BE2C (cell line): ENCODE data around the gene ZBTB7A.

Source experiments
- DNase-seq: peaks from one replicate; pipeline ENCODE4 v3.0.0-alpha.2; 2020
- H3K27me3 ChIP-seq: fragments of 250-450 bp; sonication (Bioruptor Pico); 2 replicates; pipeline ENCODE4 v1.5.1; 2020; ENCODE audit warnings: mild to moderate bottlenecking
- H3K36me3 ChIP-seq: fragments of 250-450 bp; sonication (Bioruptor Pico); 2 replicates; pipeline ENCODE4 v1.5.1; 2020; ENCODE audit warnings: mild to moderate bottlenecking
- H3K4me1 ChIP-seq: fragments of 250-450 bp; sonication (Bioruptor Pico); 2 replicates; pipeline ENCODE4 v1.5.1; 2020
- H3K4me3 ChIP-seq: 2 replicates; pipeline ENCODE4 v1.5.1; 2011; ENCODE audit warnings: low read depth, low read length
- H3K9me3 ChIP-seq: fragments of 250-450 bp; sonication (Bioruptor Pico); 2 replicates; pipeline ENCODE4 v1.5.1; 2020
- TF ChIP-seq, protein P1 (sequence below): IDR thresholded peaks from 2 replicates; pipeline ENCODE4 v1.5.1; 2012; ENCODE audit warnings: mild to moderate bottlenecking, low read depth, low read length

The ZBTB7A gene

DNA sequence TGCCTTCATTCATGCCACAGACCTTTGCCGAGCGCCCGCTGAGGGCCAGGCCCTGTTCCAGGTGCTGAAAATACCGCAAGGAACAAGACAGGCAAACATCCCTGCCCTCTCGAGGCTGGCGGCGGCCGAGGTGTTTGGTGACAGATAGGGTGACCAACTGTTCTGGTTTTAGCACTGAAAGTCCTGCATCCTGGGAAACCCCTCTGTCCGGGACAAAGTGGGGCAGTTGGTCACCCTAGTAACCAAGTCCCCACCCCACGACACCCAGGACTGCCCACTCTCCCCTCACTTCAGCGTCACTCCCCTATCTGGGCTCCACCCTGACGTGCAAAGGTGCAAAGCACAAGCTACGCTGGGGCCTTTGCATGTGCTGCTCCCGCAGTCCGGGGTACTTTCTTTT is 17.3 kb downstream of the ZBTB7A start:
- TF ChIP-seq, protein P1, sequence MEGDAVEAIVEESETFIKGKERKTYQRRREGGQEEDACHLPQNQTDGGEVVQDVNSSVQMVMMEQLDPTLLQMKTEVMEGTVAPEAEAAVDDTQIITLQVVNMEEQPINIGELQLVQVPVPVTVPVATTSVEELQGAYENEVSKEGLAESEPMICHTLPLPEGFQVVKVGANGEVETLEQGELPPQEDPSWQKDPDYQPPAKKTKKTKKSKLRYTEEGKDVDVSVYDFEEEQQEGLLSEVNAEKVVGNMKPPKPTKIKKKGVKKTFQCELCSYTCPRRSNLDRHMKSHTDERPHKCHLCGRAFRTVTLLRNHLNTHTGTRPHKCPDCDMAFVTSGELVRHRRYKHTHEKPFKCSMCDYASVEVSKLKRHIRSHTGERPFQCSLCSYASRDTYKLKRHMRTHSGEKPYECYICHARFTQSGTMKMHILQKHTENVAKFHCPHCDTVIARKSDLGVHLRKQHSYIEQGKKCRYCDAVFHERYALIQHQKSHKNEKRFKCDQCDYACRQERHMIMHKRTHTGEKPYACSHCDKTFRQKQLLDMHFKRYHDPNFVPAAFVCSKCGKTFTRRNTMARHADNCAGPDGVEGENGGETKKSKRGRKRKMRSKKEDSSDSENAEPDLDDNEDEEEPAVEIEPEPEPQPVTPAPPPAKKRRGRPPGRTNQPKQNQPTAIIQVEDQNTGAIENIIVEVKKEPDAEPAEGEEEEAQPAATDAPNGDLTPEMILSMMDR = no peak
- Histone ChIP-seq H3K27me3 (no peaks in the 10 kb centered on the region), H3K4me1 (no peaks in the 10 kb centered on the region), H3K9me3 (no peaks in the 10 kb centered on the region), H3K36me3 (peaks cover 50% of the 10 kb centered on the region), H3K4me3 (no peak overlapping the region)
- no peak for DNase-seq

DNA sequence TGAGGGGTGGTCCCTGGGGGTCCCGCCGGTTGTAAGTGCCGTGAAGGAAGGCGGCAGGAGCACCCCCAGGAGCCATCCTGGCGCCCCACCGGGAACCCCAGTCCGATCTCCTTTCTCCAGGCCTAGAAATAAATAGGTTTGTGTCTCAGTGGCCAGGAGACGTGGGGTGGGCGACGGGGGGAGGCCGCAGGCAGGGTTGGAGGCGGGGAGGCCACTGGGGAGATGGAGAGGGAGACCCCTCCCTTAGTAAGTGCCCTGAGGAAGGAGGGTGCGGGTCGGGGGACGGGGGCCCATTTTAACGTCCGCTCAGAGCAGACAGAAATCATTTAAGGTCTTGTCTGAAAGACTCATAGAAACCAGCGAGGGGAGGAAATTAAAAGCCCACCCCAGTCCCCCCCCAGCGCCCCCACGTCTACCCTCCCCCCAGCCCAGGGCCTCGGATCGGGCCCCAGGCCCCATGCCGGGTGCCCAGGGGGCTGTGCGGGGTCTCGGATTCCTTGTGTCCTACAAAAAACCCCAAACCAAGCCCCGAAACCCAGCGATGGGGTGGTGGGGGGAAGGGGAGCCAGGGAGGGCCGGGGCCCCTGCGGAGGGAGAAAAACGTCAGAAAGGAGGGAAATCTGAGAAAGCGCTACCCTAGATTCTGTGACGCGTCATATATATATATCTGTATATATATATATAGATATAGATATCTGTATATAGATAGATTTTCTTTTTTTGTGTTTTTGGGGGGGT is 19.6 kb downstream of the ZBTB7A start:
- H3K36me3 ChIP-seq = peaks cover 32% of the 10 kb centered on the region
- H3K4me1 ChIP-seq = no peaks in the 10 kb centered on the region
- no peak for DNase-seq
- no peaks in the 10 kb centered on the region for H3K27me3 ChIP-seq
- TF ChIP-seq, protein P1 = no peak
- no peaks in the 10 kb centered on the region for H3K9me3 ChIP-seq
- H3K4me3 ChIP-seq = no peak overlapping the region

DNA sequence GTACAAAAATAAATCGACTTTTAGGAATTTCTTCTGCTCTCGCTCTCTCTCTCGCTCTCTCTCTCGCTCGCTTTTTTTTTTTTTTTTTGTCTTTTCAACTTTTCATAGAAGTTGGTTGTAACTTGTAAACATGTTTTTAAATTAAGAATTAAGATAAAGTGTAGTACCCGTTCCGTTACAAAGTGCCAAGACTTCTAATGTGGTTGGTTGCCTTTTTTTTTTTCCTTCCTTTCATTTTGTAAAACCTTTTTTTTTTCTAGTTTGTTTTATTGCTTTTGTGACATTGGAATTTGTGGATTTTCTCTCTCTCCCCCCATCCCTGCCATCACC is 20.4 kb downstream of the ZBTB7A start:
- Histone ChIP-seq H3K9me3 (no peaks in the 10 kb centered on the region), H3K36me3 (peaks cover 31% of the 10 kb centered on the region), H3K27me3 (no peaks in the 10 kb centered on the region), H3K4me1 (no peaks in the 10 kb centered on the region), H3K4me3 (no peak overlapping the region)
- TF ChIP-seq, protein P1 = no peak
- DNase-seq = no peak

DNA sequence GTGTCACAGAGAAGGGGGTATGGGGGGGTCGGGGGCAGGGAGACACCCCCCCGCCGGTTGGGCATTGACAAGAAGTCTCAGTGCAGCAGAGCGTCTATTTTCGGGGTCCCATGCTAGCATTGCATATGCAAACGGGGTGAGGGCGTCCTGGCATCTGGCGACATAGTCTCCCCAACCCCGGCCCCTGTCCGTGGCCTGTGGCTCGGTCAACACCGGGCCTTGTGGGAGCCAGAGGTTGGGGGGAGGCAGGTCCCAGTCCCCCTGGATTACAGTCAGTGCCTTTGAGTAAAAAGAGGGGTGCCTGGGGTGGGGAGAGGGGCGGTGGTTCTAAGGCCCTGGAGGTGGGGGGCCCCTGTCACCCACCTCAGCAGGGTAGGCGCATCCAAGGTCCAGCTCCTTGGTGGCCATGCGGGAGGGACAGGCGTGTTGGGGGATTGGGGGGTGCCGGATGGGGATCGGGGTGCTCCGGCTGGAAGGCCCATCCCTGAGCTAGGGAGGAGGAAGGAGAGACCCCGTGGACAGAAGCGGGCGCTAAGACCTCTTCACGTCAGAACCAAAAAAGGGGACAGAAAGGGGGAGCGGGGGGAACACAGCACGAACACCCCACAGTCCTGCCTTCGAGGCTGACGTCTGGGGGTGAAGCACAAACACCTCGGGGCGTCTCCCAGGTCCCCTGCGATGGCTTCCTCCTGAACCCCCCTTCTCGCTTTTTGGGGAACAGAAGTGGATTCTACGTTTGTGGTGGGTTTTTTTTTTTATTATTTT is 20.9 kb downstream of the ZBTB7A start:
- no peaks in the 10 kb centered on the region for H3K27me3 ChIP-seq
- no peaks in the 10 kb centered on the region for H3K9me3 ChIP-seq
- H3K36me3 ChIP-seq = peaks cover 28% of the 10 kb centered on the region
- H3K4me1 ChIP-seq = no peaks in the 10 kb centered on the region
- H3K4me3 ChIP-seq = no peak overlapping the region
- DNase-seq = no peak
- TF ChIP-seq, protein P1 = no peak

DNA sequence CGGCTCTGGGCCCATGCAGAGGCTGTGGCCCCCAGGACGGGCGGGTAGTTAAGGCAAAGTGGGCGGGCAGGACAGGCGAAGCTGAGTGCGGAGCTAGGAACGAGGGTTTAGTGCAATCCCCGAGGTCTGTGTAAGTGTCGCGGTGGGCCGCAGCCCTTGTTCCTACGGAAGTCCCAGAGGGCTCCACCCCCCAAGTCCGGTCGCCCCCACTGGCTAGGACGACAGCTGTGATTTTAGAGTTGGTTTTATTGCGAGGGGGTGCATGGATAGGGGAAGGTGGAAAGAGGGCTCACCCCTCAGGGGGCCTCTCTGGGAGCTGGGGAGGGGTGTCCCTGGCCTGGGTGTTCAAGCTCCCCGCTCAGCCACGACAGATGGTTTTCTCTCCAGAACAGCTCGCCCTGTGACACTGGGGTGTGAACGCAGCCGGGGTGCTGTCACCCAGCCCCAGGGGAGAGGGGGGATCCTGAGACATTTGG is 21.7 kb downstream of the ZBTB7A start:
- TF ChIP-seq, protein P1 = no peak
- H3K4me1 ChIP-seq = no peaks in the 10 kb centered on the region
- H3K9me3 ChIP-seq = no peaks in the 10 kb centered on the region
- H3K4me3 ChIP-seq = no peak overlapping the region
- H3K27me3 ChIP-seq = no peaks in the 10 kb centered on the region
- H3K36me3 ChIP-seq = peaks cover 21% of the 10 kb centered on the region
- DNase-seq = no peak
